SK-N-SH treated with all-trans-retinoic acid at 6 μM for 48 hours (cell line): ENCODE data around the gene DNER.

Source experiments
- ATAC-seq: fragments of 200-7000 bp; cut with Tn5 transposase; 3 replicates; pipeline ENCODE4 v1.9.1; 2020; ENCODE audit warnings: mild to moderate bottlenecking, moderate library complexity
- ARNTL ChIP-seq: fragments of 450-650 bp; formaldehyde crosslinking; IDR thresholded peaks from 2 replicates; pipeline ENCODE4 v1.5.0; 2020; ENCODE audit warnings: low read depth, mild to moderate bottlenecking, moderate library complexity, borderline replicate concordance
- BACH2 ChIP-seq: fragments of 250-450 bp; sonication (Bioruptor Pico); IDR thresholded peaks from 2 replicates; pipeline ENCODE4 v1.9.0; 2021; ENCODE audit warnings: mild to moderate bottlenecking, borderline replicate concordance
- CSDC2 ChIP-seq: fragments of 250-450 bp; sonication (Bioruptor Pico); IDR thresholded peaks from 2 replicates; pipeline ENCODE4 v1.5.0; 2020; ENCODE audit warnings: mild to moderate bottlenecking, moderate library complexity
- GLIS3 ChIP-seq: fragments of 250-450 bp; sonication (Bioruptor Pico); IDR thresholded peaks from 2 replicates; pipeline ENCODE4 v1.5.0; 2020; ENCODE audit warnings: mild to moderate bottlenecking, moderate library complexity
- ISL1 ChIP-seq: fragments of 250-450 bp; sonication (Bioruptor Pico); IDR thresholded peaks from 2 replicates; pipeline ENCODE4 v2.1.2; 2022; ENCODE audit warnings: mild to moderate bottlenecking, moderate library complexity
- OSR1 ChIP-seq: fragments of 250-450 bp; sonication (Bioruptor Pico); IDR thresholded peaks from 2 replicates; pipeline ENCODE4 v1.8.0; 2022; ENCODE audit warnings: moderate library complexity, mild to moderate bottlenecking, inconsistent platforms
- RARB ChIP-seq: fragments of 250-450 bp; sonication (Bioruptor Pico); IDR thresholded peaks from 2 replicates; pipeline ENCODE4 v1.8.0; 2021; ENCODE audit warnings: mild to moderate bottlenecking, moderate library complexity
- SNAI2 ChIP-seq: fragments of 250-450 bp; sonication (Bioruptor Pico); IDR thresholded peaks from 2 replicates; pipeline ENCODE4 v1.5.0; 2020; ENCODE audit warnings: mild to moderate bottlenecking, moderate library complexity
- TOX ChIP-seq: fragments of 250-450 bp; sonication (Bioruptor Pico); IDR thresholded peaks from 2 replicates; pipeline ENCODE4 v1.8.0; 2021; ENCODE audit warnings: mild to moderate bottlenecking, moderate library complexity, borderline replicate concordance
- ZC3H10 ChIP-seq: fragments of 250-450 bp; sonication (Bioruptor Pico); IDR thresholded peaks from 2 replicates; pipeline ENCODE4 v1.5.1; 2021; ENCODE audit warnings: mild to moderate bottlenecking, moderate library complexity
- ZFP3 ChIP-seq: fragments of 250-450 bp; sonication (Bioruptor Pico); IDR thresholded peaks from 2 replicates; pipeline ENCODE4 v1.5.0; 2020; ENCODE audit warnings: mild to moderate bottlenecking, moderate library complexity
- ZFP30 ChIP-seq: fragments of 450-650 bp; formaldehyde crosslinking; IDR thresholded peaks from 2 replicates; pipeline ENCODE4 v1.5.0; 2022; ENCODE audit warnings: mild to moderate bottlenecking, moderate library complexity
- ZNF70 ChIP-seq: fragments of 450-650 bp; formaldehyde crosslinking; IDR thresholded peaks from 2 replicates; pipeline ENCODE4 v1.5.0; 2020; ENCODE audit warnings: mild to moderate bottlenecking, moderate library complexity
- TF ChIP-seq, protein P1 (sequence below): fragments of 250-450 bp; sonication (Bioruptor Pico); IDR thresholded peaks from 2 replicates; pipeline ENCODE4 v1.5.0; 2020; ENCODE audit warnings: mild to moderate bottlenecking, moderate library complexity
- TF ChIP-seq, protein P2 (sequence below): fragments of 250-450 bp; sonication (Bioruptor Pico); IDR thresholded peaks from 2 replicates; pipeline ENCODE4 v1.8.0; 2020; ENCODE audit warnings: mild to moderate bottlenecking, moderate library complexity, borderline replicate concordance
- TF ChIP-seq, protein P3 (sequence below): fragments of 250-450 bp; sonication (Bioruptor Pico); IDR thresholded peaks from 2 replicates; pipeline ENCODE4 v1.5.1; 2020; ENCODE audit warnings: low read depth, mild to moderate bottlenecking, moderate library complexity

The DNER gene

DNA sequence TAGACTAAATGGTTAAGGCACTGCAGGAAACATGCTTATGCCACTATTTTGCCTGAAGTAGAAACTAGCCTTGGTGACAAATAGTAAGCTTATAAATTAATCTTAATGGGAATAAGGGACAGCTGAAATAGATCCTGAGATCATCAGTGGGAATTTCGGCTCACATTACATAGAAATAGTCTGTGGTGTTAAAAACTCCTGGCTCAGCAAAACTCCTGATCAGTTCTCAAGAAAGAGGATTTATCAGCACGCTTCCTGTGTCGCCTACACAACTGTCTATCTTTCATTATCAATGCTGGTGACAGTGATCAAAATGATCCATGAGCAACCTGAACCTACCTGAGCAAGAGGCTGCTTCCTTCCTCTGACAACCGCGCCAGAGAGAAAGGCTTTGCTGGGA lies 17.0 kb upstream of the DNER start:
- ATAC-seq, result no peak
- TF ChIP-seq ZNF70 (CRISPR knock-in tag) (no peak), ARNTL (CRISPR knock-in tag) (no peak), ISL1 (CRISPR knock-in tag) (no peak), ZFP30 (CRISPR knock-in tag) (no peak), SNAI2 (CRISPR knock-in tag) (no peak), CSDC2 (CRISPR knock-in tag) (no peak), GLIS3 (CRISPR knock-in tag) (no peak), BACH2 (CRISPR knock-in tag) (no peak)
- TF ChIP-seq, protein P1, sequence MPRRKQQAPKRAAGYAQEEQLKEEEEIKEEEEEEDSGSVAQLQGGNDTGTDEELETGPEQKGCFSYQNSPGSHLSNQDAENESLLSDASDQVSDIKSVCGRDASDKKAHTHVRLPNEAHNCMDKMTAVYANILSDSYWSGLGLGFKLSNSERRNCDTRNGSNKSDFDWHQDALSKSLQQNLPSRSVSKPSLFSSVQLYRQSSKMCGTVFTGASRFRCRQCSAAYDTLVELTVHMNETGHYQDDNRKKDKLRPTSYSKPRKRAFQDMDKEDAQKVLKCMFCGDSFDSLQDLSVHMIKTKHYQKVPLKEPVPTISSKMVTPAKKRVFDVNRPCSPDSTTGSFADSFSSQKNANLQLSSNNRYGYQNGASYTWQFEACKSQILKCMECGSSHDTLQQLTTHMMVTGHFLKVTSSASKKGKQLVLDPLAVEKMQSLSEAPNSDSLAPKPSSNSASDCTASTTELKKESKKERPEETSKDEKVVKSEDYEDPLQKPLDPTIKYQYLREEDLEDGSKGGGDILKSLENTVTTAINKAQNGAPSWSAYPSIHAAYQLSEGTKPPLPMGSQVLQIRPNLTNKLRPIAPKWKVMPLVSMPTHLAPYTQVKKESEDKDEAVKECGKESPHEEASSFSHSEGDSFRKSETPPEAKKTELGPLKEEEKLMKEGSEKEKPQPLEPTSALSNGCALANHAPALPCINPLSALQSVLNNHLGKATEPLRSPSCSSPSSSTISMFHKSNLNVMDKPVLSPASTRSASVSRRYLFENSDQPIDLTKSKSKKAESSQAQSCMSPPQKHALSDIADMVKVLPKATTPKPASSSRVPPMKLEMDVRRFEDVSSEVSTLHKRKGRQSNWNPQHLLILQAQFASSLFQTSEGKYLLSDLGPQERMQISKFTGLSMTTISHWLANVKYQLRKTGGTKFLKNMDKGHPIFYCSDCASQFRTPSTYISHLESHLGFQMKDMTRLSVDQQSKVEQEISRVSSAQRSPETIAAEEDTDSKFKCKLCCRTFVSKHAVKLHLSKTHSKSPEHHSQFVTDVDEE (CRISPR knock-in tag), result no peak
- TF ChIP-seq, all 23 proteins: peak for 0

DNA sequence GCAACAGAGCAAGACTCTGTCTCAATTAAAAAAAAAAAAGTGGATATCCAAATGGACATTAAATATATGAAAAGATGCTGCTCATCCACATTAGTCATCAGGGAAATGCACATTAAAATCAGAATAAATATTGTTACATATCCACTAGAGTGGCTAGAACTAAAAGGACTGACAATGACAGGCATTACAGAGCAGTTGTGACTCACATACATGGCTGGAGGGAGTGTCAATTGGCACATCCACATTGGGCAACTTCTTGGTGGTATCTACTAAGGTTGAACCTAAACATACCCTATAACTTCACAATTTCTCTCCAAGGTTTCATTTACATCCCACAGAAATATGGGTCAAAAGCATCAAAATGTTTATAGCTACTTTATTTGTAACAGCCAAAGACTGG lies 14.0 kb upstream of the DNER start:
- ATAC-seq, result no peak
- TF ChIP-seq RARB (CRISPR knock-in tag) (no peak), GLIS3 (CRISPR knock-in tag) (no peak), SNAI2 (CRISPR knock-in tag) (no peak), CSDC2 (CRISPR knock-in tag) (no peak)
- TF ChIP-seq, protein P2, sequence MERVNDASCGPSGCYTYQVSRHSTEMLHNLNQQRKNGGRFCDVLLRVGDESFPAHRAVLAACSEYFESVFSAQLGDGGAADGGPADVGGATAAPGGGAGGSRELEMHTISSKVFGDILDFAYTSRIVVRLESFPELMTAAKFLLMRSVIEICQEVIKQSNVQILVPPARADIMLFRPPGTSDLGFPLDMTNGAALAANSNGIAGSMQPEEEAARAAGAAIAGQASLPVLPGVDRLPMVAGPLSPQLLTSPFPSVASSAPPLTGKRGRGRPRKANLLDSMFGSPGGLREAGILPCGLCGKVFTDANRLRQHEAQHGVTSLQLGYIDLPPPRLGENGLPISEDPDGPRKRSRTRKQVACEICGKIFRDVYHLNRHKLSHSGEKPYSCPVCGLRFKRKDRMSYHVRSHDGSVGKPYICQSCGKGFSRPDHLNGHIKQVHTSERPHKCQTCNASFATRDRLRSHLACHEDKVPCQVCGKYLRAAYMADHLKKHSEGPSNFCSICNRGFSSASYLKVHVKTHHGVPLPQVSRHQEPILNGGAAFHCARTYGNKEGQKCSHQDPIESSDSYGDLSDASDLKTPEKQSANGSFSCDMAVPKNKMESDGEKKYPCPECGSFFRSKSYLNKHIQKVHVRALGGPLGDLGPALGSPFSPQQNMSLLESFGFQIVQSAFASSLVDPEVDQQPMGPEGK (CRISPR knock-in tag), result no peak
- TF ChIP-seq, protein P3, sequence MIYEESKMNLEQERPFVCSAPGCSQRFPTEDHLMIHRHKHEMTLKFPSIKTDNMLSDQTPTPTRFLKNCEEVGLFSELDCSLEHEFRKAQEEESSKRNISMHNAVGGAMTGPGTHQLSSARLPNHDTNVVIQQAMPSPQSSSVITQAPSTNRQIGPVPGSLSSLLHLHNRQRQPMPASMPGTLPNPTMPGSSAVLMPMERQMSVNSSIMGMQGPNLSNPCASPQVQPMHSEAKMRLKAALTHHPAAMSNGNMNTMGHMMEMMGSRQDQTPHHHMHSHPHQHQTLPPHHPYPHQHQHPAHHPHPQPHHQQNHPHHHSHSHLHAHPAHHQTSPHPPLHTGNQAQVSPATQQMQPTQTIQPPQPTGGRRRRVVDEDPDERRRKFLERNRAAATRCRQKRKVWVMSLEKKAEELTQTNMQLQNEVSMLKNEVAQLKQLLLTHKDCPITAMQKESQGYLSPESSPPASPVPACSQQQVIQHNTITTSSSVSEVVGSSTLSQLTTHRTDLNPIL (CRISPR knock-in tag), result no peak
- TF ChIP-seq, protein P1 (CRISPR knock-in tag), result no peak
- TF ChIP-seq, all 23 proteins: peak for 0

DNA sequence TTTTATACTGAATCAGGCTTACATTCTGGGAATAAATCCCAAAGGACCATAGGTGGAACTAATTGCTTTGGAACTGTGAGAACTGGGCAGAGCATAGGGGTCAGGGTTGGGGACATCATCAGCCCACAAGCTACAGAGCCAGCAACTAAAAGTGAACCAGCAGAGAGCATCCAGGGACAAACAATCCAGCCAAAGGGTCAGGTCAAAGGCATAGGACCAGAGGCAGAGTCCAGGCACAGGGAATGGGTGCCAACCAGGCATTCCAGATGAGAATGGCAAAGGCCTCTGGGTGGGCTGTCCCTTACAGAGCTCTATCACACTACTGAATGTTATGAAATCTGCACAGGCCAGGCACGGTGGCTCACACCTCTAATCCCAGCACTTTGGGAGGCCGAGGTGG lies 12.3 kb upstream of the DNER start:
- TF ChIP-seq TOX (CRISPR knock-in tag) (no peak), OSR1 (CRISPR knock-in tag) (no peak)
- TF ChIP-seq, all 23 proteins: peak for 0
- no peak for ATAC-seq

DNA sequence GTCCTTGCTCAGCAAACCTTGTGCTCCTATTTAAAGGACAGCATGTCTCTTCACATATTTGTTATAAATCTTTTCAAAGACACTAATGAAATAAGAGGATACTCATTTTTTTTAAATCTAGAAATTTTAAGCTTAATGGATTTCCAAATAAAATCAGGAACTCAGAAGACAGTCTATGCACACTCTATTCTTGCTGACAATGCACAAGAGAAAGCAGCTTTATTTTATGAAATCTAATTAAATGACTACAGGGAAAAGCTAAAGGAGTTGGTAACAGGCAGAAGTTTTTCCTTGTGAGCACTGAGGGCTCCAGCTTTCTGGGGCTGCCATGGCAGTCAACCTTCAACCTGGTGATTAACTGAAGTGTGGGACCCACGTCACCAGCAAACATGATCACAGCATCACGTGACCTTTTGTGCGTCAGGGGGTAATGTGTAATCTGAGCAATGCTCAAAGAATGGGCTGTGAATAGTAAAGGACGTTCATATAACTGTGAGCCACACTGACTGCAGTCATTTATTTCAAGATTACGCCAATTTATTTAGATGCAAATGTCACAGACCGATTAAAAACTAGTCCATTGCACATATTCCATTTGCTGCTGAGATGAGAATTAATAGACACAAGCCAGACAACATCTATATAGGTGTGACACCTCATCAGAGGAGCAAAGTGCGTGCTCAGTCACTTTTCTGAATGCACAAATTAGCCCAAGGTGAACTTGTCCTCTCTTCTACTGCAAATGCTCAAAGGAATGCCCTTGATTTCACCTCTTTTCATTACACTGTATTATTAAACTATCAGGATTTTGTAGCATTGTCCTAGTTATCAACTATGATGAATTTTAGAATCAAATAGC lies 11.6 kb upstream of the DNER start:
- peak; percentile 54; the same call in 2 of the 3 replicates for ATAC-seq
- TF ChIP-seq, protein P3 (CRISPR knock-in tag), result no peak
- TF ChIP-seq ZFP30 (CRISPR knock-in tag), result no peak
- TF ChIP-seq, protein P2 (CRISPR knock-in tag), result no peak
- TF ChIP-seq, protein P1 (CRISPR knock-in tag), result no peak
- no peak for TF ChIP-seq OSR1 (CRISPR knock-in tag)
- TF ChIP-seq ZFP3, result no peak
- TF ChIP-seq GLIS3 (CRISPR knock-in tag), result no peak
- TF ChIP-seq ZC3H10 (CRISPR knock-in tag), result no peak
- no peak for TF ChIP-seq ZNF70 (CRISPR knock-in tag)
